GM21723 (cell line): Measurements from ENCODE around the gene RDH12.
"Not testable (repeated sequence)": the region's sequence is repeated elsewhere in the genome, so short reads cannot be mapped to it uniquely, and the experiment has no call there.

Experiments used
- ATAC-seq: cut with Tn5 transposase; IDR thresholded peaks from one replicate; pipeline ENCODE4 v1.9.1; 2021; ENCODE audit warnings: mild to moderate bottlenecking, moderate library complexity; ENCODE audit not compliant: unreplicated experiment

RDH12 gene

DNA sequence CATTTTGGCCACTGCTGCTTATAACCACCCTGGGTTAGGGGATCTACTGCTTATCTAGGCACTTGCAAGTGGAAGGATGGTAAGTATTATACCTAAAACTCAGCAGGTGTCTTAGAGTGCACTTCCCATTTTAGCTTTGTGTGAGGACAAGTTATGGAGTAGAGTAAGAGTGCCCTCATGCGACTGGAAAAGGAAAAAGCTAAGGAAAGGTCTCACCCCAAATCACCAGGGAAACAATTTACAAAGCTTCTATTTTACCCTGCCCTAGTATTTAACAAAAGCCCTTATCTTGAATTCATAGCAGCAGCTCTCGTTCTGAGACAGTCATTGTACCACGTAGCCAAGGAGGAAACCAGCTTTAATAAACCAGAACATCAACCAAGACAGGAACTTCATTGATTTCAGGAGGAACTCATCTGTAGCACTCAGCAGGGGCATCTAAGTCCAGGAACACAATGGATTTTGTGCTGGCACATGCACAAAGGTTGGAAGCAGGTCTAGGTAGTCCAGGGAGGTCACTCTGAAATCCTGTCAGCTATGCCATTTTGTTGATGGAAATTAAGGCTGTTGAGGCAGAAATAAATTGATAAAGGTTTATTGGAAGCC, 2.9 kb downstream of the RDH12 start:
- no peak for ATAC-seq

GRCh38 chr14:67705211-67705610, 3.5 kb downstream of the RDH12 start:
- ATAC-seq = no peak

- not testable (repeated sequence) for ATAC-seq
These were observed 7.7 kb downstream of the RDH12 start for GRCh38 chr14:67709346-67709745.

GRCh38 chr14:67709796-67710195, 8.1 kb downstream of the RDH12 start:
- ATAC-seq = not testable (repeated sequence)

- ATAC-seq = no peak
These were observed 8.5 kb downstream of the RDH12 start for GRCh38 chr14:67710209-67710608.

DNA sequence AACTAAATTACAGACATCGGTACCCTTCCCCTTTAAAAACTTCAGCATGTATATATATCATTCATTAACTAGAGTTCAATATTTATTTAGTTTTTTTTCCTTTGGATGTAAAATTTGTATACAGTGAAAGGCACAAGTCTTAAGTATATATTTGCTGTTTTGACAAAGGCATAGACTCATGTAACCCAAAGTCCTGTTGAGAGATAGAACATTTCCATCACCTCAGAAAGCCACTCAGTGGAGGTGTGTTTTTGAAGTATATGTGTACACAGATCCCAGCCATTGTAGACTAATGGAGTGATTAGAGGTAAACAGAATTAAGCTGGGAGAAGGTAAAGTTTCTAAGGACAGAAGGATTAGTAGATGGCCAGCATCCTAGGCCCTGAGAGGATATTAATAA, 15.4 kb downstream of the RDH12 start:
- ATAC-seq = no peak

- no peak for ATAC-seq
These were observed 16.6 kb downstream of the RDH12 start for GRCh38 chr14:67718265-67718664.

- not testable (repeated sequence) for ATAC-seq
These were observed 17.7 kb downstream of the RDH12 start for GRCh38 chr14:67719385-67719784.

- ATAC-seq = no peak
These were observed 18.2 kb downstream of the RDH12 start for GRCh38 chr14:67719866-67720265.

- ATAC-seq = no peak
These were observed 20.2 kb downstream of the RDH12 start for GRCh38 chr14:67721875-67722274.

DNA sequence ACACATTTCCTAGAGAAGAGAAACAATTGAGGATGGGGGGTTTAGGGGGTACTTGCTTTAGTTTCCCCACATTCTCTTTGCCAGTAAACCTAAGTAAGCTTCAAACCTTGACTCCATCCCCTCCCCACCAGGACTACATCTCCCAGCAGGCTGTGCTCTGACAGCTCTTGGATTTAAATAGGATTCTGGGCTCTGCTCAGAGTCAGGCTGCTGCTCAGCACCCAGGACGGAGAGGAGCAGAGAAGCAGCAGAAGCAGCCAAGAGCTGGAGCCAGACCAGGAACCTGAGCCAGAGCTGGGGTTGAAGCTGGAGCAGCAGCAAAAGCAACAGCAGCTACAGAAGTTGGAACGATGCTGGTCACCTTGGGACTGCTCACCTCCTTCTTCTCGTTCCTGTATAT, 20.6 kb downstream of the RDH12 start:
- ATAC-seq = no peak

DNA sequence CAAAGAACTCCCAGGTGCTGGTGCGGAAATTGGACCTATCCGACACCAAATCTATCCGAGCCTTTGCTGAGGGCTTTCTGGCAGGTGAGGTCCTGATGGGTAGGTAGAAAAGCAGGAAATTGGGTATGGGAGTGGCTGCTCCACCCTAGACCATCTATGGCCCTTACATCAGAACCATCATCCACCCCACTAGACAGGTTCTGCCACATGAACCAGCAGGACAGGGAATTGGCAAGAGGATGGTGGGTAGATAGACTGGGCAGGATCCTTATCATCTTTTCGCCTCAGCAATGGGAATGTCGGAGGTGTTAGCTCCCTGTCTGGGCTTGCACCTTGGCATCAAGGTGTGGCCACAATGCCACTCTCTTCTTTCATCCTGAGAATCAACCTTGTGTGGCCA, 23.5 kb downstream of the RDH12 start:
- ATAC-seq = no peak

- no peak for ATAC-seq
These were observed 25.7 kb downstream of the RDH12 start for GRCh38 chr14:67727361-67727760.

DNA sequence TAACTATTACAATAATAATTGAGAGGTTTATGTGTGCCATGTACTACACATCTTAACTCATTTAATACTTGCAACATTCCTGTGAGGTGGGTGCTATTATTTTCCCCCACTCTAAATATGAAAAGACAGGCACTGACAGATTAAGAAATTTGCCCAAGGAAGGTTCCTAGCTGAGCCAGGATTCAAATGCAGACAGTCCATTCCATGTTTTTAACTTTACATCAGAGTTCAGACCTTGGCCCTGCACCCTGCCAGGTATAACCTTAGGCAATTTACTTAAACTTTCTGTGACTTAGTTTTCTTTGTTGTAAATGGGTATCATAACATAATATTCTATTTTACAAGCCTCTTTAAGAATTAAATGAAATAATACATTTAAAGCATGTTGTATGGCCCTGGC, 26.6 kb downstream of the RDH12 start:
- ATAC-seq = no peak

- ATAC-seq = no peak
These were observed 27.6 kb downstream of the RDH12 start for GRCh38 chr14:67729072-67729885.

GRCh38 chr14:67733616-67734015, 31.9 kb downstream of the RDH12 start:
- ATAC-seq = no peak

GRCh38 chr14:67734675-67735074, 33.0 kb downstream of the RDH12 start:
- no peak for ATAC-seq

DNA sequence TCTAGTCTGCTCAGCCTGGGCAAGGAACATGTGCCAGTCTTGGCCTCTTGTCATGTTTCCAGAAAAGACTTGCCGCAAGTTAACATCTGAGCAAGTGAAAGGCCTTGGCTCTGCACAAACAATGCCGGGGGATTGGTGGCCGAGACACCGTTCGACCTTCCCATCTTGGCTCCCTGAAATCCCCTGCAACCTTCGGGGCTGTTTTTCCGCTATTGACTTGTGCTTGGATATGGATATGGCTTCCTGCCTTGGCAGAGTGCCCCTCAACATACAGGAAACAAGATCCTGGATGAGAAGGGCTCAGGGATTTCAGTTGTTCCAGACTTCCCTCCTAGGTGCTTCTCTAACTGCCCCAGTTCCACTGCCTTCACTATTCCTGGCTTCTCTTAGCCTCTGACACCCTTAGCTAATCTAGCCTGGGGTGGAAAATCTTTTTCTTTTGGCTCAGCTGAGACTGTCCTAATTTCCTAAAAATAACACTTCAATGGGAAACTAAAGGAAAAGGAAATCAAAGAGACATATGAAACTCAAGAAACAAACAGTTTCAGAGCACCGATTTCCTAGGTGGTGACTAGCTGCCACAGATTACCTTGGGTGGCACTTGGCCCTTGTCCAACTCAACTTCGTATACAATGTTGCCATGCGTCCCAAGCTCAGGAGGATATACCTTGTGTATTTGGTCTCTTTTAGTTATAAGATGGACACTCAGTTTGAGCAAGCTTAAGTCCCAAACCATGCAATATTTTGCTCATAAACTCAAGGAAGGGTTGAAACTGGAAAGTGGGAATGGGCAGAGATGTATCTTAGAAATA, 33.9 kb downstream of the RDH12 start:
- ATAC-seq = no peak

DNA sequence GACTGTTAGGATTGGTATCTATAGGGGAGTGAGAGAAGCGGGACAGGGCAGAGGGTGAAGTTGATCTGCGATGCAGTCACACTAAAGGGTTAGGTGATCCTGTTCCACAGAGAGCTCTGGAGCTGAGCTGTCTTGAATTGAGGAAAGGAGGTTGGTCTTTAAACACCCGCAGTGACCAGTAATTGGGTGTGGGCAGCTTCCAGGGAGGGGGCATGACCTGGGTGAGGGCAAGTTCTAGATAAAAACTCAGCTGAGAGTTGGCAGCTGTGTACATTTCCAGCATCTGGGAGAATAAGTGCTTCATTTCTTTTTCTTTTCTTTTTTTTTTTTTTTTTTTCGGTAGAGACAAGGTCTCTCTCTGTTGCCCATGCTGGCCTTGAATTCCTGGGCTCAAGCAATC, 35.1 kb downstream of the RDH12 start:
- ATAC-seq = no peak

- ATAC-seq = no peak
These were observed 37.2 kb downstream of the RDH12 start for GRCh38 chr14:67738740-67739504.

DNA sequence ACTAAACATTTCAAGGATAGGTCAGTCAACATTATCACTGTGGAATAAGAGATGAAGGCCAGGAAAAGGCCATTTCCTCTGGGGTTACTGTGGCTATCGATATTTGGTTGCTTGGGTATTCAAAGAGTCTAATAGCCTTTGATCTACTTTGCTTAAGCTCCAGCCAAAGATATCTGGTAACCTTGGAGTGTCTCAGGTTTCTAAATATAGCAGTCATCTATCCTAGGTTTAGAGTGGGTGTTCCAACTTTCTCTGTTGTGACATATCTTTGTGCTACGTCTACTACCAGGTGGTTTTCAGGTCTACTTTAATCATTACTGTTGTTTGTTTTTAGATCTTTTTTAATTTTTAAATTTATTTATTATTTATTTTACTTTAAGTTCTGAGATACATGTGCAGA, 42.4 kb downstream of the RDH12 start:
- no peak for ATAC-seq
